Endothelial cell of umbilical vein (primary cell): ENCODE measurements around the gene GPLD1. TPM values are rescaled to one million over a fixed set of nuclear protein-coding genes. Genes with fewer than 3 reads are reported as not detected.

Experiments used
- BruUV-seq: library from RNA; stranded (reverse); fragments of 400-500 nt; replicated peaks from 2 replicates; lab custom pipeline; 2021; lab: Mats Ljungman, UMichigan
- CTCF ChIA-PET: fragments of 300-600, 350-600 bp; sonication (Branson Sonifier 250); formaldehyde crosslinking; loops from one replicate; lab custom pipeline; 2021; ENCODE audit warnings: antibody characterized with exemption, inconsistent platforms; lab: Charles Lee
- POLR2A ChIA-PET: fragments of 300-600, 350-600 bp; sonication (Branson Sonifier 250); formaldehyde crosslinking; loops from one replicate; lab custom pipeline; 2021; ENCODE audit warnings: antibody characterized with exemption, inconsistent platforms; lab: Charles Lee
- DNase-seq: peaks from one replicate; pipeline ENCODE4 v3.0.0-alpha.2; 2011; ENCODE audit warnings: low read depth, low spot score
- FAIRE-seq: peaks from 2 replicates; lab custom pipeline; 2011; peaks lifted over from hg19 to GRCh38; lab: Jason Lieb, UNC
- H2AFZ ChIP-seq: 2 replicates; pipeline ENCODE4 v1.6.0; 2012; ENCODE audit warnings: low read depth, low read length, control low read depth, inconsistent platforms
- H3K27ac ChIP-seq: 2 replicates; pipeline ENCODE4 v1.5.1; 2011; ENCODE audit warnings: low read depth, mild to moderate bottlenecking, control low read depth, low read length, moderate library complexity; ENCODE audit not compliant: insufficient read depth
- H3K27me3 ChIP-seq, 2 experiments: 2 replicates each; pipeline versions ENCODE4 v1.6.0 to v1.6.1; 2011; ENCODE audit warnings: low read length in 2 of 2, mixed read lengths in 1 of 2; ENCODE audit not compliant: control insufficient read depth in 2 of 2, insufficient read depth in 2 of 2
- H3K36me3 ChIP-seq, 2 experiments: 2 replicates in 1 of 2; 3 replicates in 1 of 2; pipeline ENCODE4 v1.5.1; 2011; ENCODE audit warnings: low read length in 2 of 2, mild to moderate bottlenecking in 1 of 2, moderate library complexity in 1 of 2; ENCODE audit not compliant: control insufficient read depth in 2 of 2, insufficient read depth in 2 of 2; ENCODE audit errors: extremely low read depth in 1 of 2
- H3K4me1 ChIP-seq: 3 replicates; pipeline ENCODE4 v1.5.1; 2011; ENCODE audit warnings: mild to moderate bottlenecking, low read length; ENCODE audit not compliant: control insufficient read depth, insufficient read depth; ENCODE audit errors: extremely low read depth
- H3K4me2 ChIP-seq: 2 replicates; pipeline ENCODE4 v1.6.1; 2011; ENCODE audit warnings: low read length, control low read depth, mixed read lengths; ENCODE audit not compliant: insufficient read depth
- H3K4me3 ChIP-seq, 3 experiments: fragments of 200-600 bp in 1 of 3; sonication (generic), shearing (Covaris generic) in 1 of 3; replicated peaks in 1 of 3; 2 replicates each; pipeline ENCODE4 v1.5.1; 2011 to 2016; ENCODE audit warnings: control low read depth in 3 of 3, low read length in 3 of 3, mild to moderate bottlenecking in 2 of 3, inconsistent platforms in 1 of 3, low read depth in 1 of 3, moderate library complexity in 1 of 3; ENCODE audit not compliant: insufficient read depth in 1 of 3
- H3K79me2 ChIP-seq: 2 replicates; pipeline ENCODE4 v1.6.0; 2012; ENCODE audit warnings: low read length, inconsistent platforms; ENCODE audit not compliant: control insufficient read depth, insufficient read depth
- H3K9ac ChIP-seq: replicated peaks from 2 replicates; pipeline ENCODE3; 2011; ENCODE audit warnings: low read length, control low read depth; ENCODE audit not compliant: insufficient read depth; ENCODE audit errors: extremely low read depth
- H3K9me1 ChIP-seq: replicated peaks from 3 replicates; pipeline ENCODE4 v1.6.0; 2011; ENCODE audit warnings: mild to moderate bottlenecking, low read length; ENCODE audit not compliant: control insufficient read depth, insufficient read depth; ENCODE audit errors: extremely low read depth
- H3K9me3 ChIP-seq: replicated peaks from 2 replicates; pipeline ENCODE4 v1.5.1; 2012; ENCODE audit warnings: low read length, inconsistent platforms; ENCODE audit not compliant: control insufficient read depth, insufficient read depth
- H4K20me1 ChIP-seq: replicated peaks from 2 replicates; pipeline ENCODE3; 2011; ENCODE audit warnings: mild to moderate bottlenecking, low read length; ENCODE audit not compliant: control insufficient read depth, insufficient read depth; ENCODE audit errors: extremely low read depth
- EZH2 ChIP-seq: IDR thresholded peaks from 2 replicates; pipeline ENCODE4 v1.6.1; 2012; ENCODE audit warnings: borderline replicate concordance, low read depth, mild to moderate bottlenecking, moderate library complexity, low read length, inconsistent platforms; ENCODE audit not compliant: severe bottlenecking
- FOS ChIP-seq: IDR thresholded peaks from 2 replicates; pipeline ENCODE4 v1.6.1; 2011; ENCODE audit warnings: mild to moderate bottlenecking, low read length, moderate library complexity, borderline replicate concordance; ENCODE audit not compliant: insufficient read depth
- GATA2 ChIP-seq: IDR thresholded peaks from 2 replicates; pipeline ENCODE4 v1.7.0; 2011; ENCODE audit warnings: low read depth, mild to moderate bottlenecking, moderate library complexity, mixed read lengths, low read length; ENCODE audit not compliant: insufficient read length, insufficient read depth
- JUN ChIP-seq: IDR thresholded peaks from 2 replicates; pipeline ENCODE4 v1.6.1; 2011; ENCODE audit warnings: borderline replicate concordance, low read depth; ENCODE audit not compliant: insufficient read length, insufficient read depth
- MYC ChIP-seq: IDR thresholded peaks from one replicate; pipeline ENCODE4 v1.6.1; 2011; ENCODE audit warnings: mild to moderate bottlenecking, low read depth, low read length
- POLR2A ChIP-seq: IDR thresholded peaks from 2 replicates; pipeline ENCODE4 v1.6.1; 2012; ENCODE audit warnings: low read depth, mild to moderate bottlenecking, control low read depth, low read length
- POLR2AphosphoS5 ChIP-seq: IDR thresholded peaks from 2 replicates; pipeline ENCODE4 v1.6.1; 2012; ENCODE audit warnings: low read depth, mild to moderate bottlenecking, control low read depth, low read length, moderate library complexity; ENCODE audit not compliant: insufficient read depth
- dilution Hi-C: fragments of 300-500 bp; cut with MboI; formaldehyde crosslinking; loops from one replicate; pipeline ENCODE4 v1.15.0; 2019; ENCODE audit warnings: low sequenced_read_pairs; ENCODE audit not compliant: extremely low pct_ligation_motif_present
- intact Hi-C: fragments of 100-400 bp; cut with micrococcal nuclease; formaldehyde crosslinking; loops from one replicate; pipeline ENCODE4 v1.10.0; 2022
- polyA plus RNA-seq, 4 experiments: library from polyadenylated mRNA; depleted of rRNA in 3 of 4; stranded (reverse) in 3 of 4; unstranded in 1 of 4; fragments of >200 nt; gene quantifications; 2 replicates each; pipeline versions ENCODE4 v1.2.1 to v1.2.3, GENCODE V29; 2011 to 2012; ENCODE audit warnings: missing spikeins in 1 of 4
- total RNA-seq: library from RNA; stranded (reverse); gene quantifications from 2 replicates; pipeline ENCODE4 v1.2.3, GENCODE V29; 2021
- TF ChIP-seq, protein P1 (sequence below): IDR thresholded peaks from 2 replicates; pipeline ENCODE4 v1.6.1; 2011; ENCODE audit not compliant: insufficient read depth, insufficient read length
- TF ChIP-seq, protein P2 (sequence below), 2 donors: IDR thresholded peaks; 1 replicate in 1 of 2; 2 replicates in 1 of 2; pipeline ENCODE4 v1.5.1; 2011; ENCODE audit warnings: low read length in 2 of 2, mild to moderate bottlenecking in 2 of 2, moderate library complexity in 2 of 2, control low read depth in 1 of 2, inconsistent platforms in 1 of 2, low read depth in 1 of 2; ENCODE audit not compliant: insufficient read depth in 1 of 2; ENCODE audit errors: extremely low read depth in 1 of 2

Gene GPLD1
- total and polyA plus RNA-seq, 2 donors (not counting 3 experiments of a cell fraction or from before 2014, with no cell fraction given): 0.03 to 0.53 TPM

- Histone ChIP-seq H3K9ac (no peak overlapping the region), H3K27me3 (no peaks in the 10 kb centered on the region), H3K9me1 (no peaks in the 10 kb centered on the region), H3K79me2 (no peaks in the 10 kb centered on the region), H3K4me2 (no peak overlapping the region), H3K9me3 (no peaks in the 10 kb centered on the region), H3K27ac (no peak overlapping the region), H2AFZ (no peak overlapping the region), H4K20me1 (no peaks in the 10 kb centered on the region), H3K4me3 (no peak overlapping the region), H3K36me3 (no peaks in the 10 kb centered on the region), H3K4me1 (no peaks in the 10 kb centered on the region)
- dilution Hi-C loops: no loop called here
- BruUV-seq: no TSS peak
- no peak for FAIRE-seq
- TF ChIP-seq POLR2AphosphoS5 (no peak), FOS (no peak), JUN (no peak), EZH2 (no peak), POLR2A (no peak), GATA2 (no peak)
- TF ChIP-seq, protein P1, sequence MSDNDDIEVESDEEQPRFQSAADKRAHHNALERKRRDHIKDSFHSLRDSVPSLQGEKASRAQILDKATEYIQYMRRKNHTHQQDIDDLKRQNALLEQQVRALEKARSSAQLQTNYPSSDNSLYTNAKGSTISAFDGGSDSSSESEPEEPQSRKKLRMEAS: no peak
- no peak for DNase-seq
- ChIA-PET CTCF (interaction anchor here (0.7 kb wide), 1 partner anchor 9 kb away, joined by 3 read pairs; no protein-coding TSS in a partner anchor), POLR2A (no interaction called here)
- intact Hi-C loops: no loop called here
Observed at GRCh38 chr6:24441599-24441904, 47.8 kb downstream of the GPLD1 start.

DNA sequence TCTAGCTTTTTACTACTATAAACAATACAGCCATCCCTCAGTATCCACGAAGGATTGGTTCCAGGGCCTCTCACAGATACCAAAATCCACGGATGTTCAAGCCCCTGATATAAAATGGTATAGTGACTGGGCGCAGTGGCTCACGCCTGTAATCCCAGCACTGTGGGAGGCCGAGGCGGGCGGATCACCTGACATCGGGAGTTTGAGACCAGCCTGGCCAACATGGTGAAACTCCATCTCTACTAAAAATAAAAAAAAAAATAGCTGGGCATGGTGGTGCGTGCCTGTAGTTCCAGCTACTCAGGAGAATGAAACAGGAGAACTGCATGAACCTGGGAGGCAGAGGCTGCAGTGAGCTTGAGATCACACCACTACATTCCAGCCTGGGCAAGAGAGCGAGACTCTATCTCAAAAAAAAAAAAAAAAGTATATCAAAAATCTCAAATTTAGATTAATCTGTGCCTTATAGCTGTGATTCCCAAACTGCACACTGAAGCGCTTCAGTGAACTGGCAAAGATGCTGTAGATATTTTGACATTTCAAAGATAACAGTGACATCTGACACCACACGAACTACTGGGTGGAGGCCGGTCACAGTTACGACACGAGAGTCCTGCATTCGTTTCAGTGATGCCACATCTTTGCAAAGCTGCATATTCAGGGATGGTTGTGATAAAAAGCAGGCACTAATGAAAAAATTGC is 48.3 kb downstream of the GPLD1 start:
- ChIA-PET CTCF (interaction anchor here (0.7 to 1.1 kb wide), 3 partner anchors 9 to 12 kb away, joined by 3 to 4 read pairs (median 3); no protein-coding TSS in a partner anchor), POLR2A (no interaction called here)
- Histone ChIP-seq H3K27me3 (no peaks in the 10 kb centered on the region), H3K9me3 (no peaks in the 10 kb centered on the region), H3K4me2 (no peak overlapping the region), H3K9ac (no peak overlapping the region), H2AFZ (no peak overlapping the region), H3K4me3 (no peak overlapping the region), H3K27ac (no peak overlapping the region), H3K4me1 (no peaks in the 10 kb centered on the region), H3K79me2 (no peaks in the 10 kb centered on the region), H3K9me1 (no peaks in the 10 kb centered on the region), H3K36me3 (no peaks in the 10 kb centered on the region), H4K20me1 (no peaks in the 10 kb centered on the region)
- intact Hi-C loops: no loop called here
- DNase-seq: no peak
- FAIRE-seq: no peak
- dilution Hi-C loops: no loop called here
- no TSS peak for BruUV-seq
- TF ChIP-seq JUN (no peak), POLR2A (no peak), GATA2 (no peak), EZH2 (no peak), MYC (no peak), POLR2AphosphoS5 (no peak), FOS (no peak)
- TF ChIP-seq, protein P1: no peak
- TF ChIP-seq, protein P2, sequence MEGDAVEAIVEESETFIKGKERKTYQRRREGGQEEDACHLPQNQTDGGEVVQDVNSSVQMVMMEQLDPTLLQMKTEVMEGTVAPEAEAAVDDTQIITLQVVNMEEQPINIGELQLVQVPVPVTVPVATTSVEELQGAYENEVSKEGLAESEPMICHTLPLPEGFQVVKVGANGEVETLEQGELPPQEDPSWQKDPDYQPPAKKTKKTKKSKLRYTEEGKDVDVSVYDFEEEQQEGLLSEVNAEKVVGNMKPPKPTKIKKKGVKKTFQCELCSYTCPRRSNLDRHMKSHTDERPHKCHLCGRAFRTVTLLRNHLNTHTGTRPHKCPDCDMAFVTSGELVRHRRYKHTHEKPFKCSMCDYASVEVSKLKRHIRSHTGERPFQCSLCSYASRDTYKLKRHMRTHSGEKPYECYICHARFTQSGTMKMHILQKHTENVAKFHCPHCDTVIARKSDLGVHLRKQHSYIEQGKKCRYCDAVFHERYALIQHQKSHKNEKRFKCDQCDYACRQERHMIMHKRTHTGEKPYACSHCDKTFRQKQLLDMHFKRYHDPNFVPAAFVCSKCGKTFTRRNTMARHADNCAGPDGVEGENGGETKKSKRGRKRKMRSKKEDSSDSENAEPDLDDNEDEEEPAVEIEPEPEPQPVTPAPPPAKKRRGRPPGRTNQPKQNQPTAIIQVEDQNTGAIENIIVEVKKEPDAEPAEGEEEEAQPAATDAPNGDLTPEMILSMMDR (IDR thresholded peaks at IDR 0.05; ENCODE audit: extremely low read depth in 1 of 2, insufficient read depth in 1 of 2, low read depth in 1 of 2, low read length in 2 of 2): no peak
